Stomach (tissue), 9 donors: ENCODE results near the gene AKAP6. TPM values are rescaled to one million over a fixed set of nuclear protein-coding genes. Genes with fewer than 3 reads are reported as not detected.
A peak's percentile ranks its signal among the peaks of the same experiment; 100 is the strongest.

Experiments used
- DNase-seq, 2 donors: peaks; one replicate each; pipeline versions ENCODE4 v3.0.0 to v3.0.0-alpha.2; 2013 to 2019
- H3K27ac ChIP-seq, 5 donors: fragments of 200-600 bp in 4 of 5; sonication (generic) in 4 of 5; one replicate each; pipeline ENCODE4 v1.5.1; 2013 to 2019; ENCODE audit warnings: mild to moderate bottlenecking in 1 of 5, moderate library complexity in 1 of 5
- H3K27me3 ChIP-seq, 3 donors: fragments of 200-600 bp; sonication (generic); one replicate each; pipeline ENCODE4 v1.5.1; 2017 to 2019; ENCODE audit warnings: mixed run types in 1 of 3
- H3K36me3 ChIP-seq, 4 donors: fragments of 200-600 bp; sonication (generic); 1 replicate in 3 of 4; 2 replicates in 1 of 4; pipeline ENCODE4 v1.5.1; 2016 to 2019
- H3K4me1 ChIP-seq, 4 donors: fragments of 200-600 bp; sonication (generic); one replicate each; pipeline ENCODE4 v1.5.1; 2016 to 2019
- H3K4me3 ChIP-seq, 4 donors: fragments of 200-600 bp; sonication (generic) in 3 of 4; one replicate each; pipeline ENCODE4 v1.5.1; 2016 to 2019; ENCODE audit warnings: mild to moderate bottlenecking in 1 of 4
- H3K9me3 ChIP-seq, 4 donors: fragments of 200-600 bp; sonication (generic); one replicate each; pipeline ENCODE4 v1.5.1; 2016 to 2019
- CTCF ChIP-seq, 7 experiments: fragments of 450-650 bp in 4 of 7; fragments of 200-600 bp in 3 of 7; sonication (generic) in 3 of 7; IDR thresholded peaks; one replicate each; pipeline ENCODE4 v1.5.1; 2016 to 2019; ENCODE audit warnings: antibody characterized with exemption in 7 of 7, control low read depth in 2 of 7, mild to moderate bottlenecking in 1 of 7
- EP300 ChIP-seq: sonication (generic); formaldehyde crosslinking; IDR thresholded peaks from one replicate; pipeline ENCODE4 v1.6.1; 2017; ENCODE audit warnings: antibody characterized with exemption
- POLR2A ChIP-seq, 4 donors: fragments of 450-650 bp; IDR thresholded peaks; one replicate each; pipeline ENCODE4 v1.6.1; 2016; ENCODE audit warnings: antibody characterized with exemption in 4 of 4, control low read depth in 2 of 4, mild to moderate bottlenecking in 1 of 4, moderate library complexity in 1 of 4
- POLR2AphosphoS5 ChIP-seq, 3 donors: sonication (generic); formaldehyde crosslinking; IDR thresholded peaks; one replicate each; pipeline ENCODE4 v1.6.1; 2016; ENCODE audit warnings: antibody characterized with exemption in 3 of 3
- WGBS, 5 donors: extraction: QIAGEN DNeasy Blood & Tissue Kit in 3 of 5; methylation state at CpG; one replicate each; pipeline versions ENCODE4 v1.1.5 to v1.1.7; 2013 to 2018; 5-methylcytosine and 5-hydroxymethylcytosine counted together
- intact Hi-C: fragments of 100-400 bp; cut with DNase I; formaldehyde crosslinking; loops from one replicate; pipeline ENCODE4 v1.15.1; 2023; ENCODE audit warnings: low total_unique reads
- polyA plus RNA-seq, 3 donors: library from polyadenylated mRNA; stranded (reverse); fragments of 200-250 nt; gene quantifications; one replicate each; pipeline ENCODE4 v1.2.3, GENCODE V29; 2013
- total RNA-seq, 5 donors: library from RNA; depleted of rRNA; stranded (reverse); fragments of >200 nt; gene quantifications; one replicate each; pipeline versions ENCODE4 v1.1.0 to v1.2.3, GENCODE V29; 2014 to 2016
- donor health status: healthy with polysubstance abuse.
- donor health status: Bipolar disorder and iron deficiency.
- donor health status: healthy.

AKAP6 gene
- total and polyA plus RNA-seq, 8 donors = 0.15 to 132 (median 3.3) TPM

DNA sequence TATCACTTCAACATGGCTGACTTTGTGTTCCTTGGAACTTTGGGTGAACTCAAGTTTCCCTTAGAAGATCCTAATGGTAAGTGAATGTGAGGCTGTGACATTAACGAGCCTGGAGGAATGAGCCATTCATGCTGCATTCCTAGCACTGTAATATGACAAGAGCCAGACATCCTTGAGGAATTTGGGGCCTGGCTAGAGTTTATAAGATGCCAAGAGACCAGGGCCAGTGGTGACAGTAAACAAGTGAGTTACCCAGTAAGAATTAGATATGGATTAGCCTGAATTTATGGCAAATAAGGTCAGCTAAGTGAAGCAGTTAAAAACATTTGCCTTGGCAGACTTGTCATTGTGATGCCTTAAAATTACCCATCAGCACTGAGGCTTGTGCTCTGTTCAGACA lies 232.4 kb downstream of the AKAP6 start:
- 23 to 51% (median 50%) methylated on average over 1 of the region's 1 CpG for WGBS, 5 donors
- intact Hi-C loops = no loop called here
- Histone ChIP-seq H3K27ac (peak overlapping the region in 1 of 5 donors; percentile 32), H3K4me1 (peaks cover 0 to 24% (median 13%) of the 10 kb centered on the region in 4 donors), H3K27me3 (no peaks in the 10 kb centered on the region), H3K4me3 (no peak overlapping the region), H3K36me3 (no peaks in the 10 kb centered on the region), H3K9me3 (no peaks in the 10 kb centered on the region)
- TF ChIP-seq CTCF (IDR thresholded peaks at IDR 0.05) (no peak), POLR2AphosphoS5 (IDR thresholded peaks at IDR 0.05) (peak in 2 of 3 donors; percentile 32 to 87)
- peak in 1 of 2 donors; percentile 65 for DNase-seq

- peak in 1 of 2 donors; percentile 47 for DNase-seq
- peak in 1 of 3 donors; percentile 38 for TF ChIP-seq POLR2AphosphoS5 (IDR thresholded peaks at IDR 0.05)
- TF ChIP-seq POLR2A (IDR thresholded peaks at IDR 0.05) = no peak
- no peak for TF ChIP-seq CTCF (IDR thresholded peaks at IDR 0.05)
- TF ChIP-seq EP300 = no peak
- peak overlapping the region in 1 of 5 donors; percentile 20 for H3K27ac ChIP-seq
- intact Hi-C loops = no loop called here
- peaks cover 0 to 31% (median 16%) of the 10 kb centered on the region in 4 donors for H3K4me1 ChIP-seq
- no peaks in the 10 kb centered on the region for H3K27me3 ChIP-seq
- no peaks in the 10 kb centered on the region for H3K9me3 ChIP-seq
- no peaks in the 10 kb centered on the region for H3K36me3 ChIP-seq
- no peak overlapping the region for H3K4me3 ChIP-seq
These were observed 235.5 kb downstream of the AKAP6 start for GRCh38 chr14:32564596-32564995.

GRCh38 chr14:32565256-32565655 lies 236.2 kb downstream of the AKAP6 start:
- no peaks in the 10 kb centered on the region for H3K9me3 ChIP-seq
- intact Hi-C loops = no loop called here
- DNase-seq = peak in 1 of 2 donors; percentile 14
- H3K4me3 ChIP-seq = no peak overlapping the region
- H3K4me1 ChIP-seq = peaks cover 0 to 28% (median 13%) of the 10 kb centered on the region in 4 donors
- H3K36me3 ChIP-seq = no peaks in the 10 kb centered on the region
- H3K27me3 ChIP-seq = no peaks in the 10 kb centered on the region
- peak overlapping the region in 1 of 5 donors; percentile 20 for H3K27ac ChIP-seq
- TF ChIP-seq EP300 (no peak), POLR2A (IDR thresholded peaks at IDR 0.05) (no peak), POLR2AphosphoS5 (IDR thresholded peaks at IDR 0.05) (no peak), CTCF (IDR thresholded peaks at IDR 0.05) (no peak)

- Histone ChIP-seq H3K27me3 (no peaks in the 10 kb centered on the region), H3K27ac (no peak overlapping the region), H3K36me3 (no peaks in the 10 kb centered on the region), H3K4me1 (peaks cover 0 to 25% (median 14%) of the 10 kb centered on the region in 4 donors), H3K4me3 (no peak overlapping the region), H3K9me3 (no peaks in the 10 kb centered on the region)
- DNase-seq = peak in 1 of 2 donors; percentile 11
- TF ChIP-seq CTCF (IDR thresholded peaks at IDR 0.05) (no peak), POLR2AphosphoS5 (IDR thresholded peaks at IDR 0.05) (no peak), EP300 (no peak), POLR2A (IDR thresholded peaks at IDR 0.05) (no peak)
- intact Hi-C loops = no loop called here
These were observed 238.7 kb downstream of the AKAP6 start for GRCh38 chr14:32567543-32568384.
